K562 (cell line): Measurements from ENCODE around the gene RBM7.

ENCODE experiments used
- ARID3A ChIP-seq: IDR thresholded peaks from 2 replicates; pipeline ENCODE4 v1.6.1; 2012; ENCODE audit warnings: low read depth, low read length, improper control_type of control experiment, borderline replicate concordance
- CREM ChIP-seq: IDR thresholded peaks from 2 replicates; pipeline ENCODE4 v1.6.1; 2014; ENCODE audit warnings: antibody characterized with exemption, low read depth
- CTCF ChIP-seq, 3 experiments: IDR thresholded peaks in 2 of 3; conservative IDR thresholded peaks in 1 of 3; 2 replicates each; pipeline ENCODE4 v1.5.1; 2011 to 2012; ENCODE audit warnings: low read length in 3 of 3, mild to moderate bottlenecking in 3 of 3, control low read depth in 2 of 3, improper control_type of control experiment in 1 of 3, inconsistent platforms in 1 of 3, low read depth in 1 of 3, mixed read lengths in 1 of 3, moderate library complexity in 1 of 3; ENCODE audit not compliant: insufficient read depth in 2 of 3
- GTF2F1 ChIP-seq: IDR thresholded peaks from 2 replicates; pipeline ENCODE4 v1.6.1; 2011; ENCODE audit warnings: low read depth, low read length, improper control_type of control experiment
- MYBL2 ChIP-seq, 2 experiments: fragments of 450-650 bp in 1 of 2; sonication (generic) in 1 of 2; formaldehyde crosslinking in 1 of 2; IDR thresholded peaks; 2 replicates each; pipeline versions ENCODE4 v1.6.1 to v1.8.1; 2017 to 2022; ENCODE audit warnings: borderline replicate concordance in 1 of 2, inconsistent platforms in 1 of 2, low read depth in 1 of 2, mild to moderate bottlenecking in 1 of 2, missing genetic modification reagents in 1 of 2, moderate library complexity in 1 of 2
- NFIX ChIP-seq: fragments of 250-450 bp; sonication (Bioruptor Pico); IDR thresholded peaks from 2 replicates; pipeline ENCODE4 v1.4.0; 2020; ENCODE audit warnings: low read depth, mild to moderate bottlenecking, moderate library complexity
- PHF20 ChIP-seq: fragments of 450-650 bp; IDR thresholded peaks from 2 replicates; pipeline ENCODE4 v1.6.1; 2018; ENCODE audit not compliant: partially characterized antibody
- PHTF2 ChIP-seq: fragments of 250-450 bp; sonication (Bioruptor Pico); IDR thresholded peaks from 2 replicates; pipeline ENCODE4 v1.5.0; 2021; ENCODE audit warnings: mild to moderate bottlenecking
- ZNF143 ChIP-seq: sonication (generic); formaldehyde crosslinking; IDR thresholded peaks from 2 replicates; pipeline ENCODE4 v1.9.0; 2022; ENCODE audit warnings: mild to moderate bottlenecking, missing genetic modification reagents
- ZNF3 ChIP-seq: fragments of 250-450 bp; sonication (Bioruptor Pico); IDR thresholded peaks from 2 replicates; pipeline ENCODE4 v1.5.0; 2021; ENCODE audit warnings: mild to moderate bottlenecking, moderate library complexity
- ZNF717 ChIP-seq: fragments of 250-450 bp; sonication (Bioruptor Pico); IDR thresholded peaks from 2 replicates; pipeline ENCODE4 v1.5.0; 2021

GRCh38 chr11:114442536-114442935 lies 42.1 kb downstream of the RBM7 start:
- TF ChIP-seq PHTF2 (CRISPR knock-in tag) (no peak), ARID3A (no peak; the same call in 1 of the 2 replicates), CREM (no peak), ZNF717 (CRISPR knock-in tag) (no peak), PHF20 (no peak), NFIX (no peak), CTCF (IDR thresholded peaks at IDR 0.05 in 2 of 3, conservative IDR thresholded peaks at IDR 0.05 in 1 of 3; ENCODE audit: insufficient read depth in 2 of 3, low read depth in 1 of 3, low read length in 3 of 3) (no peak), ZNF3 (CRISPR knock-in tag) (no peak), GTF2F1 (no peak), MYBL2 (IDR thresholded peaks at IDR 0.05; ENCODE audit: low read depth) (no peak), MYBL2 (CRISPR knock-in tag; IDR thresholded peaks at IDR 0.05; ENCODE audit: borderline replicate concordance) (no peak), ZNF143 (CRISPR knock-in tag) (no peak)
